GM12801 (cell line): ENCODE results near the gene DNAH14.

Experiments used
- TF ChIP-seq, protein P1 (sequence below): IDR thresholded peaks from one replicate; pipeline ENCODE4 v1.5.1; 2011; ENCODE audit warnings: control low read depth; ENCODE audit not compliant: insufficient read length; ENCODE audit errors: extremely low read depth

Gene DNAH14

DNA sequence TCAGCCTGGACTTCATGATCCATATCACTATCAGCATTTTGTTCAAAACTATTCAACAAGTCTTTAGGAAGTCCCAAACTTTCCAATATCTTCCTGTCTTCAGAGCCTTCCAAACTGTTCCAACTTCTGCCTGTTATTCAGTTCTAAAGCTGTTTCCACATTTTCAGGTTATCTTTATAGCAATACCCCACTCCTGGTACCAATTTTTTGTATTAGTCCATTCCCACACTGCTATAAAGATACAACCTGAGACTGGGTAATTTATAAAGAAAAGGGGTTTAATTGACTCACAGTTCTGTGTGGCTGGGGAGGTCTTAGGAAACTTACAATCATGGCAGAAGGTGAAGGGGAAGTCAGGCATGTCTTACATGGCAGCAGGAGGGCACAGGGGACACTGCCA is 18.3 kb upstream of the DNAH14 start:
- TF ChIP-seq, protein P1, sequence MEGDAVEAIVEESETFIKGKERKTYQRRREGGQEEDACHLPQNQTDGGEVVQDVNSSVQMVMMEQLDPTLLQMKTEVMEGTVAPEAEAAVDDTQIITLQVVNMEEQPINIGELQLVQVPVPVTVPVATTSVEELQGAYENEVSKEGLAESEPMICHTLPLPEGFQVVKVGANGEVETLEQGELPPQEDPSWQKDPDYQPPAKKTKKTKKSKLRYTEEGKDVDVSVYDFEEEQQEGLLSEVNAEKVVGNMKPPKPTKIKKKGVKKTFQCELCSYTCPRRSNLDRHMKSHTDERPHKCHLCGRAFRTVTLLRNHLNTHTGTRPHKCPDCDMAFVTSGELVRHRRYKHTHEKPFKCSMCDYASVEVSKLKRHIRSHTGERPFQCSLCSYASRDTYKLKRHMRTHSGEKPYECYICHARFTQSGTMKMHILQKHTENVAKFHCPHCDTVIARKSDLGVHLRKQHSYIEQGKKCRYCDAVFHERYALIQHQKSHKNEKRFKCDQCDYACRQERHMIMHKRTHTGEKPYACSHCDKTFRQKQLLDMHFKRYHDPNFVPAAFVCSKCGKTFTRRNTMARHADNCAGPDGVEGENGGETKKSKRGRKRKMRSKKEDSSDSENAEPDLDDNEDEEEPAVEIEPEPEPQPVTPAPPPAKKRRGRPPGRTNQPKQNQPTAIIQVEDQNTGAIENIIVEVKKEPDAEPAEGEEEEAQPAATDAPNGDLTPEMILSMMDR, result no peak

DNA sequence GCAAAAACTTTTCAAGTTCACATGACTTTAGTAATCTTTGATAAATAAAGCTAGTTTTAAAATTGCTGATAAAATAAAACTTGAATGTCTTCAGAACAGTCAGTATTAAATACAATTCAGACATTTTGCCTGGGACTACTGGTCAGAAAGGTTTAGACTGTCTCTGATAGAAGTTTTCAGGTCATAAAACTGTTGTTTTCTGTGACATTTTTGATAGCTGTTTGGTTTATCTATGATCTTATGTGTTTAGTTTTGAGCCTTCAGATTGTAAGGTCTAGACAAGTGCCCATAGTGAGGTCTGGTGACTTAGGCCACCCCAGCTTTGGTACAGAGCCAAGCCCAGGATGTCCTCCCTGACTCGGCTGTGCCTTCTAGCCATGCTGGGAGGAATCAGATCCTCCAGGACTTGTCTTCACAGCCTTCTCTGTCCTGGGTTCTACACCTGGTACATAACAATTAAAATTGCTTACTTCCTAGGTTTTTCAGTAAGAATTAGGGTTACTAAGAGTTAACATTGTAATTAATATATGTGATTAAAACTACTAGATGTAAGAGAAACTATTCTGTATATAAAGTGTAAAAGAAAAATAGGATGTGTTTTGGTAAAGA is 15.1 kb upstream of the DNAH14 start:
- TF ChIP-seq, protein P1, result no peak

DNA sequence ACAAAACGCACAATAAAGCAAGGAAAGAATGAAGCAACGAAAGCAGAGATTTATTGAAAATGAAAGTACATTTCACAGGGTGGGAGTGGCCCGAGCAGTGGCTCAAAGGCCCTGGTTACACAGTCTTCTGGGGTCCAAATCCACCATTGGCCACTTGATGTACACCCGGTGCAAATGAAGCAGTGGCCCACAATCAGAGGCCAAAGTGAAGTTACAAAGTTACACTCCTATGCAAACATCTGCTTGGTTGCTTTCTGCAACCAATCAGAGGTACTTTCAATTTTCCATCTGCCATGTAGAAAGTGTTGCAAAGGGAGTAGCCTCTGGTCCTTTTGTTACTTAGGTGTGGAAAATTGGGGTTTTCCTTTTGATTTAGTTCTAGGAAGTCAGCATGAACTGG is 10.0 kb upstream of the DNAH14 start:
- TF ChIP-seq, protein P1, result no peak

DNA sequence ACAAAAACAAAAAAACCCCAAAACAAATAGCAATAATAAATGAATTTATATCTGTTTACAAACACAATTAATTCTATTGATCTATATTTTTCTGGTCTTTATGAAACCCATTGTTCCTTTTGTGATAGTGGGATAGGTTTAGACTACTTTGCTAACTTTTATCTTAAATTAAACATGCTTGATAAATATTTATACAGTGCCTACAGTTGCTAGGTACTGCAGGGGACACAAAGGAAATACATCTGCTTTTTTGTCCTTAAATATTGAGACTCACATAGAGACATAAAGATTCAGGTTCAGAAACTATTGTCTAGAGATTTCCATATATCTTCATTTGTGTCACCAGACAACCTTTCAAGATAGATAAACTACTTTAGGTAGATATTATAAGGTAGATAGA is 8.5 kb upstream of the DNAH14 start:
- TF ChIP-seq, protein P1, result no peak

DNA sequence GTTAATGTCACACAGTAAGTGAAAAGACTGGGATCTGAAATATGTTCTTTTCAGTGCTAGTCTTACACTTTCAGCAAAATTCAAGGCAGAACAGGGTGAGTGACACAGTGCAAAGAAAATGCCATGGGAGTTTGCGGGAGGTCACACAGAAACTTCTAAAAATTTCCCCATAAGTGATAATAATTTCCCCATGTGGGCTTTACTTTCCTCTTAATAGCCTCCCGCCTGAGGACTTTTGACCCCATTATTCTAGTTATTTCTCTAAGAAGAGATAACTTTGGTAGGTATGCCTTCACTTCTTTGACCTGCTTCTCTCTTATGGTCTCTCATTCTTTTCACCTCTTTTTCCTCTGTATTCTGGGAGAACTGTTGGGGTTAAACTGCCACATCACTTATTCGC is 8.1 kb upstream of the DNAH14 start:
- TF ChIP-seq, protein P1, result no peak

DNA sequence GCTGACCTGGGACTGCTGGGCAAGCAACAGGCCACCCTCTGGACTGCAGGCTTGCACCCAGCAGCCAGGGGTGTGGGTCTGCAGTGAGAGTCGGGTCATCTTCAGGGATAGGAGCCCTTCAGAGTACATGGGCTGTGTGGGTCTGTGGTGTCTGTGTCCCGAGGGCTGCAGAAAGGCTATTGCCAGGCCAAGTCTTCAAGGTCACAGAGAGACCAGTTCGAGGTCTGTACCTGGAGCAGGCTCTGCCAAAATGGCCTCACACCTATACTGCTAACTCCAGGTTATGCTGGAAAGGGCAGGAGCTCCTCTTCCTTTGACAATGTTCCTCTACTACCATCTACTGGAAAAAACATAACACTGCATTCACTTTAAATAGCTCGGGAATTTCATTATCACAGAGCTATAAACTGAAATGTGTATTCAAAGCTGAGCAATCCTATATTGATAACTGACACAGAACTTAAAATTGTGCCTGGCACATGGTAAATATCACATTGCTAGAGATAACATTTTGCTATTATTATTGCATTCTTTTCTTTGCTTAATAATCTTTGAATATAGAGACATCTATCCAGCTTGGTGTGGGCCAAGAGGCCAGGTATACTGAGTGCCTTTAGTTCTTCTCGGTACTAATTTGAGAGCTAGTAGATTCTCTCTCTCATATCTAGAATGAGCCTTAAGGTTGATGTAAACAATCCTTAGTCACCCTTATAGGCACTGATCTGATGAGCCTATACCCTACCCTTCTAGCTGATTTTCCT is 6.9 kb upstream of the DNAH14 start:
- TF ChIP-seq, protein P1, result no peak

DNA sequence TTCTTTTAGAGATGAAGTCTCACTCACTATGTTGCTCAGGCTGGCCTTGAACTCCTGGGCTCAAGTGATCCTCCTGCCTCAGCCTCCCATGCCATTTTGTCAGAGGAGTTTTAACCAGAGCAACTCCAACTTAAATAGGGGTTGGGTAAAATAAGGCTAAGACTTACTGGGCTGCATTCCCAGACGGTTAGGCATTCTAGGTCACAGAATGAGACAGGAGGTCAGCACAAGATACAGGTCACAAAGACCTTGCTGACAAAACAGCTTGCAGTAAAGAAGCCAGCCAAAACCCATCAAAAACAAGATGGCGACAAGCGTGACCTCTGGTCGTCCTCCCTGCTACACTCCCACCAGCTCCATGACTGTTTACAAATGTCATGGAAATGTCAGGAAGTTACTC is 5.7 kb upstream of the DNAH14 start:
- TF ChIP-seq, protein P1, result no peak
